MM.1S (cell line): Measurements from ENCODE around the gene RPL19.

Experiments used
- DNase-seq: peaks from one replicate; pipeline ENCODE4 v3.0.0-alpha.2; 2015
- H2AFZ ChIP-seq: fragments of 300-600 bp; sonication (generic); 2 replicates; pipeline ENCODE4 v1.6.0; 2016; ENCODE audit warnings: antibody characterized with exemption, low read length
- H3F3A ChIP-seq: fragments of 300-600 bp; sonication (generic); 2 replicates; pipeline ENCODE4 v1.6.1; 2016; ENCODE audit warnings: mild to moderate bottlenecking, antibody characterized with exemption, low read length, moderate library complexity, mixed read lengths; ENCODE audit not compliant: insufficient read depth
- H3K27ac ChIP-seq: fragments of 300-600 bp; sonication (generic); 2 replicates; pipeline ENCODE4 v1.5.1; 2016; ENCODE audit warnings: mild to moderate bottlenecking, low read length
- H3K27me3 ChIP-seq: fragments of 300-600 bp; sonication (generic); replicated peaks from 2 replicates; pipeline ENCODE4 v1.6.0; 2016; ENCODE audit warnings: low read length; ENCODE audit not compliant: insufficient read depth
- H3K36me3 ChIP-seq: fragments of 300-600 bp; sonication (generic); replicated peaks from 2 replicates; pipeline ENCODE4 v1.6.1; 2016; ENCODE audit warnings: mild to moderate bottlenecking, low read length, mixed read lengths; ENCODE audit not compliant: insufficient read depth
- H3K4me1 ChIP-seq: fragments of 300-600 bp; sonication (generic); 2 replicates; pipeline ENCODE4 v1.6.1; 2016; ENCODE audit warnings: low read length, mixed read lengths
- H3K4me2 ChIP-seq: fragments of 300-600 bp; sonication (generic); 2 replicates; pipeline ENCODE4 v1.6.0; 2016; ENCODE audit warnings: low read depth, low read length
- H3K4me3 ChIP-seq: fragments of 300-600 bp; sonication (generic); 2 replicates; pipeline ENCODE4 v1.5.1; 2016; ENCODE audit warnings: low read length, mixed read lengths
- H3K79me2 ChIP-seq: fragments of 300-600 bp; sonication (generic); 2 replicates; pipeline ENCODE4 v1.6.1; 2016; ENCODE audit warnings: mixed run types, low read length, mixed read lengths
- H3K9ac ChIP-seq: fragments of 300-600 bp; sonication (generic); 2 replicates; pipeline ENCODE4 v1.6.1; 2016; ENCODE audit warnings: low read length, mixed read lengths
- H3K9me2 ChIP-seq: fragments of 300-600 bp; sonication (generic); replicated peaks from 2 replicates; pipeline ENCODE4 v1.6.1; 2016; ENCODE audit warnings: mild to moderate bottlenecking, low read length, mixed read lengths; ENCODE audit not compliant: insufficient read depth
- H3K9me3 ChIP-seq: fragments of 300-600 bp; sonication (generic); replicated peaks from 2 replicates; pipeline ENCODE4 v1.6.1; 2016; ENCODE audit warnings: mild to moderate bottlenecking, low read length, mixed read lengths; ENCODE audit not compliant: insufficient read depth
- H4K20me1 ChIP-seq: fragments of 300-600 bp; sonication (generic); 2 replicates; pipeline ENCODE4 v1.6.1; 2016; ENCODE audit warnings: mild to moderate bottlenecking, low read length, moderate library complexity, mixed read lengths; ENCODE audit not compliant: insufficient read depth
- EZH2 ChIP-seq: fragments of 300-600 bp; sonication (generic); optimal IDR thresholded peaks from 2 replicates; pipeline ENCODE3; 2017; ENCODE audit warnings: low read depth, mild to moderate bottlenecking, antibody characterized with exemption, low read length, mixed read lengths
- EZH2phosphoT487 ChIP-seq: fragments of 300-600 bp; sonication (generic); IDR thresholded peaks from 2 replicates; pipeline ENCODE4 v1.6.1; 2018; ENCODE audit warnings: antibody characterized with exemption, low read length
- TF ChIP-seq, protein P1 (sequence below): fragments of 300-600 bp; sonication (generic); IDR thresholded peaks from 2 replicates; pipeline ENCODE4 v1.5.1; 2016; ENCODE audit warnings: antibody characterized with exemption, low read length, mixed read lengths

RPL19 gene

GRCh38 chr17:39164675-39165143 is 35.4 kb upstream of the RPL19 start:
- H3K4me3 ChIP-seq, result peak overlapping the region; percentile 58

DNA sequence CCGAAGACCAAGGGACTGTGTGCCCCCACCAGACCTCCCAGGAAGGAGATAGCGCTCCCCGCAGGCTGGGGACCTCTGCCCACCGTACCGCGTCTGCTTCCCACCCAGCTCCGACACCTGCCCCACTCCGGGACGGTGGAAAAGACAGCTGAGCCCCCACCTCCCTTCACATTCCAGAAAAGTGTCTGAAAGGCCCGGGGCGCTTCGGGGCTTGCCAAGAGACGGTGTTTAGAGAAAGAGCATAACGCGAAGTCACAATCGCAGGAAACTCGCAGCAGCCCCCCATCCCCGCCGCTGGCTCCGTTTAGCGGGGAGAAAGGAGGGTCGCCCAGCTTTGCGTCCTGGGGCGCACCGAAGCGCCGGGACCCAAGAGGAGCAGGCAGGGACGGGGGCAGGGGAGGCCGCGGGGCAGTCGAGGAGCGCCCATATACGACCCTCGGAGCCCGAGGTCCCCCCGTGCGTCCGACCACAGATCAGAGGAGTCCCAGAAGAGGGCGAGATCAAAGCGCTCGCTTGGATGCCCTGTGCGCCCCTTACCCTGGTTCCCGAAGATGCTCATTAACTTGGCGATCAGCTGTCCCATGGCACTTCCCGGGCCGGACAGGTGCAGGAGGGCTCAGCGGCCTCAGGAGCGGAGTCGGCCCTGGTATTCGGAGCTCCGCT is 34.8 kb upstream of the RPL19 start:
- Histone ChIP-seq H3K9me2 (no peaks in the 10 kb centered on the region), H3K9ac (peak overlapping the region; percentile 33; the same call in 1 of the 2 replicates), H2AFZ (peak overlapping the region; percentile 96), H3K27me3 (no peaks in the 10 kb centered on the region), H3K27ac (no peak overlapping the region), H3K9me3 (no peaks in the 10 kb centered on the region), H3K4me3 (peak overlapping the region; percentile 58), H3K4me2 (peak overlapping the region; percentile 78), H3K79me2 (no peaks in the 10 kb centered on the region), H3K4me1 (peaks cover 16% of the 10 kb centered on the region), H3K36me3 (no peaks in the 10 kb centered on the region), H4K20me1 (no peaks in the 10 kb centered on the region), H3F3A (peaks cover 13% of the 10 kb centered on the region; the same call in 1 of the 2 replicates)
- no peak for DNase-seq
- TF ChIP-seq EZH2 (no peak), EZH2phosphoT487 (no peak)
- TF ChIP-seq, protein P1, sequence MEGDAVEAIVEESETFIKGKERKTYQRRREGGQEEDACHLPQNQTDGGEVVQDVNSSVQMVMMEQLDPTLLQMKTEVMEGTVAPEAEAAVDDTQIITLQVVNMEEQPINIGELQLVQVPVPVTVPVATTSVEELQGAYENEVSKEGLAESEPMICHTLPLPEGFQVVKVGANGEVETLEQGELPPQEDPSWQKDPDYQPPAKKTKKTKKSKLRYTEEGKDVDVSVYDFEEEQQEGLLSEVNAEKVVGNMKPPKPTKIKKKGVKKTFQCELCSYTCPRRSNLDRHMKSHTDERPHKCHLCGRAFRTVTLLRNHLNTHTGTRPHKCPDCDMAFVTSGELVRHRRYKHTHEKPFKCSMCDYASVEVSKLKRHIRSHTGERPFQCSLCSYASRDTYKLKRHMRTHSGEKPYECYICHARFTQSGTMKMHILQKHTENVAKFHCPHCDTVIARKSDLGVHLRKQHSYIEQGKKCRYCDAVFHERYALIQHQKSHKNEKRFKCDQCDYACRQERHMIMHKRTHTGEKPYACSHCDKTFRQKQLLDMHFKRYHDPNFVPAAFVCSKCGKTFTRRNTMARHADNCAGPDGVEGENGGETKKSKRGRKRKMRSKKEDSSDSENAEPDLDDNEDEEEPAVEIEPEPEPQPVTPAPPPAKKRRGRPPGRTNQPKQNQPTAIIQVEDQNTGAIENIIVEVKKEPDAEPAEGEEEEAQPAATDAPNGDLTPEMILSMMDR, result no peak

More at GRCh38 chr17:39164675-39165143, 35.4 kb upstream of the RPL19 start:
- TF ChIP-seq EZH2, result no peak
- TF ChIP-seq, protein P1, result peak; percentile 89
- H2AFZ ChIP-seq, result peak overlapping the region; percentile 96
- no peaks in the 10 kb centered on the region for H3K27me3 ChIP-seq
- no peaks in the 10 kb centered on the region for H3K79me2 ChIP-seq
- peak overlapping the region; percentile 78 for H3K4me2 ChIP-seq
- no peaks in the 10 kb centered on the region for H3K9me2 ChIP-seq
- peaks cover 13% of the 10 kb centered on the region; the same call in 1 of the 2 replicates for H3F3A ChIP-seq
- DNase-seq, result peak; percentile 89
- H3K4me1 ChIP-seq, result peaks cover 16% of the 10 kb centered on the region
- no peaks in the 10 kb centered on the region for H4K20me1 ChIP-seq
- H3K9me3 ChIP-seq, result no peaks in the 10 kb centered on the region
- H3K36me3 ChIP-seq, result no peaks in the 10 kb centered on the region
- H3K27ac ChIP-seq, result no peak overlapping the region
- peak overlapping the region; percentile 33; the same call in 1 of the 2 replicates for H3K9ac ChIP-seq

DNA sequence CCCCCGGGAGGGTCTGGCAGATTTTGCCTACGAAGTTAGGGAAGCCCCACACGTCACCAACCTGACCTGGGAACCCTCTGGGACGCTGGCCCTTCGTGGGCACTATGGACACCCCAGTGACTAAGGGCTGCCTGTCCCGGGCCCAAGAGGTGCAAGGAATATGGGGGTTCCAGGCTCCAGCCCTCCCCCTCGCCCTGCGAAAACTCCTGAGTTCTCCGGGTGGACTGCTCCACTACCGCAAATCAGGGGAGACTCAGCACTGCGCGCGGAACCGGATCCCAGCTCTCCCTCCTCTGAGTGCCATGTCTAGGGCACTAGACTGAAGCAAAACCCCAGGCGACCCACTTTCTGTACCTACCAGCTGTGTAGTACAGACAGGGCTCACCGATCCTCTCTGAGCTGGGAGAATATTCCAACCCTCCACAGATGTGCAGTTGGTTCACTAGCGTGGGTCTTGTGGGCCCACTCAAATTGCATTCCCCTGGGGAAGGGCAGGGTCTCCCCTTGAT is 34.2 kb upstream of the RPL19 start, which contains the start of gene ARL5C:
ARL5C (minus strand) TSS at position 321 of the 509 bp plus-strand sequence. CDS start 401 bp downstream, outside the sequence.
- no peaks in the 10 kb centered on the region for H3K27me3 ChIP-seq
- H3F3A ChIP-seq, result peaks cover 13% of the 10 kb centered on the region; the same call in 1 of the 2 replicates
- H3K36me3 ChIP-seq, result no peaks in the 10 kb centered on the region
- peaks cover 16% of the 10 kb centered on the region for H3K4me1 ChIP-seq
- H3K79me2 ChIP-seq, result no peaks in the 10 kb centered on the region
- no peaks in the 10 kb centered on the region for H3K9me3 ChIP-seq
- H3K4me2 ChIP-seq, result peak within 1 kb of the TSS; percentile 78
- TF ChIP-seq, protein P1, result no peak
- no peak for TF ChIP-seq EZH2phosphoT487
- TF ChIP-seq EZH2, result no peak
- peak within 1 kb of the TSS; percentile 96 for H2AFZ ChIP-seq
- H3K9ac ChIP-seq, result peak within 1 kb of the TSS; percentile 33; the same call in 1 of the 2 replicates
- DNase-seq, result no peak
- H3K9me2 ChIP-seq, result no peaks in the 10 kb centered on the region
- no peak within 1 kb of the TSS for H3K27ac ChIP-seq
- peak within 1 kb of the TSS; percentile 58 for H3K4me3 ChIP-seq
- no peaks in the 10 kb centered on the region for H4K20me1 ChIP-seq
